ENCODE data around the gene SCAMP4.

SCAMP4 gene

GRCh38 chr19:1905110-1905862, at the start of gene SCAMP4, which contains the start of gene ADAT3:
TSS of gene SCAMP4 (plus strand) at chr19:1905399. CDS start at chr19:1915020, 9,621 bp downstream.
TSS of gene ADAT3 (plus strand) at chr19:1905399. CDS start at chr19:1912048, 6,649 bp downstream.
- DNase-seq (ENCODE audit: low spot score) = peak; percentile 94
- FAIRE-seq = peak; percentile 73

- FAIRE-seq = no peak
- DNase-seq (ENCODE audit: low spot score) = no peak
Observed at GRCh38 chr19:1855828-1856255, 49.4 kb upstream of the SCAMP4 start.

GRCh38 chr19:1856345-1856697, 48.9 kb upstream of the SCAMP4 start:
- FAIRE-seq (no peak), DNase-seq (ENCODE audit: low spot score) (no peak)

GRCh38 chr19:1856698-1857603, 48.2 kb upstream of the SCAMP4 start:
- no peak for FAIRE-seq
- no peak for DNase-seq (ENCODE audit: low spot score)

GRCh38 chr19:1857648-1858326, 47.4 kb upstream of the SCAMP4 start:
- FAIRE-seq = no peak

GRCh38 chr19:1858412-1859081, 46.7 kb upstream of the SCAMP4 start:
- FAIRE-seq (no peak), DNase-seq (ENCODE audit: low spot score) (no peak)

More at GRCh38 chr19:1857648-1858326, 47.4 kb upstream of the SCAMP4 start:
- no peak for DNase-seq (ENCODE audit: low spot score)

- no peak for DNase-seq (ENCODE audit: low spot score)
- no peak for FAIRE-seq
Observed at GRCh38 chr19:1859331-1859781, 45.8 kb upstream of the SCAMP4 start.

- DNase-seq (ENCODE audit: low spot score) = peak; percentile 48
- FAIRE-seq = no peak
Observed at GRCh38 chr19:1860042-1860775, 45.0 kb upstream of the SCAMP4 start.

GRCh38 chr19:1860821-1861598, 44.2 kb upstream of the SCAMP4 start:
- no peak for DNase-seq (ENCODE audit: low spot score)
- FAIRE-seq = no peak

GRCh38 chr19:1861599-1862031, 43.6 kb upstream of the SCAMP4 start:
- FAIRE-seq = no peak
- DNase-seq (ENCODE audit: low spot score) = no peak

- no peak for FAIRE-seq
- DNase-seq (ENCODE audit: low spot score) = no peak
Observed at GRCh38 chr19:1862068-1862423, 43.2 kb upstream of the SCAMP4 start.

GRCh38 chr19:1862424-1863327, 42.5 kb upstream of the SCAMP4 start:
- FAIRE-seq (no peak), DNase-seq (ENCODE audit: low spot score) (peak; percentile 71)

GRCh38 chr19:1863328-1863637, 41.9 kb upstream of the SCAMP4 start, which contains the start of gene KLF16:
TSS of gene KLF16 (minus strand) at chr19:1863579. CDS start at chr19:1863497, 82 bp downstream.
- DNase-seq (ENCODE audit: low spot score) (no peak), FAIRE-seq (no peak)

- FAIRE-seq = no peak
- peak; percentile 91 for DNase-seq (ENCODE audit: low spot score)
Observed at GRCh38 chr19:1863638-1864479, 41.3 kb upstream of the SCAMP4 start.

- FAIRE-seq (no peak), DNase-seq (ENCODE audit: low spot score) (no peak)
Observed at GRCh38 chr19:1864480-1865171, 40.6 kb upstream of the SCAMP4 start.

- FAIRE-seq (no peak), DNase-seq (ENCODE audit: low spot score) (no peak)
Observed at GRCh38 chr19:1865172-1866010, 39.8 kb upstream of the SCAMP4 start.
